ENCODE measurements around the gene TTLL11.
"Not testable (repeated sequence)": the region's sequence is repeated elsewhere in the genome, so short reads cannot be mapped to it uniquely, and the experiment has no call there.

TTLL11 gene

DNA sequence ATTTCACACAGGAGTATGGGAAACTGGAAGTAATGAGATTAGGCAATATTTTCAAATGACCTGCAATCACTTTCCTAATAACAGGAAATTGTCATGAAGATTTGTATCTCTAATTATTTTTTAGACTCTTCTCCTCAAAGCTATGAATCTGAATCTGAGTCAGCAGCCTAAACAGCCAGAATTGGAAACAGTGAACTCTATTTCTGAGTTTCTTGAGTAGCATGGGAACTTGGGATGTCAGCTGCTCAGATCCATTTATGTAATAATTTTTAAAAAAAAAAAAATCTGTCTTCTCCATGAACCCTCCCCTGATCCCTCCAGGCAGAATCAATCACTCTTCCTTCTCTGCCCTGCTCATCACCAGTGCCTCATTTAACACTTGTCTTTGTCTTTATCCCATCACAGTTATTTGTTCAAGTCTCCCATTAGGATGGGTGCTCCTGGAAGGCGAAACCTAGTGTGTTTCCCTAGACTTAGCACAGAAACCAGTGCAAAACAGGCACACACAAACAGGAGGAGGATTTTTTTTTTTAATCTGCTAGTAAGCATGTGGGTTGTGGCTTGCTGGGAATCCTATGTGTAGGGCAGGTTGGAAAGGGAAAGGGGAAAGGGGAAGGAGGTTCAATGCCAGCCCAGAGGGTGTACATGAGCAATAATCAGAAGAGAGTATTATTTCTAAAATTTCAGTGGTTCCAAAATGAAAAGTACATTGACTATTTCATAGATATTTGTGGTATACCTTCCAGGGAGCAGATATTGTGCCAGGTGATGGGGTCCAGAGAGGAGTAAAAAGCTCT lies 186.8 kb downstream of the TTLL11 start:
- DNase-seq (ENCODE audit: low read depth in 3 of 3): no peak

- no peak for DNase-seq (ENCODE audit: low read depth in 3 of 3)
Observed at GRCh38 chr9:121902461-121903135, 190.5 kb downstream of the TTLL11 start.

DNA sequence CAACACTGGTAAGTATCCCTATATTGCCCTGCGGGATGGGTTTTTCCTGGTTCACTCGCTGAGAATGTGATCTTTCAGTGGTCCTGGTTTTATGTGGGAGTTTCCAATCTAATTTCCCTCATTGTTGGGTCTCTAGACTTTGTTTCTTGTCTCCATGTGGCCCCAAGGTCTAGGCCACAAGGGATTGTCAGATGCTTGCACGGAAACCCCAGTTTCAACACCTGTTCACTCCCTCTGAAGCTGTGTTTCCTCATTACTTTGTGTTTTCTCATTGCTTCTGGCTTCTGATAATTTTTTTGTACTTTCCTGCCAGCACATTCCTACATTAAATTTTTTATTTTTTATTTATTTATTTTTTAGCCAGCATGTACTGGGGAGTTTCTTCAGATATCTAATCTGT lies 191.5 kb downstream of the TTLL11 start:
- DNase-seq (ENCODE audit: low read depth in 3 of 3): no peak

- DNase-seq (ENCODE audit: low read depth in 3 of 3): no peak
Observed at GRCh38 chr9:121900163-121900562, 192.9 kb downstream of the TTLL11 start.

- no peak for DNase-seq (ENCODE audit: low read depth in 3 of 3)
Observed at GRCh38 chr9:121898856-121899255, 194.3 kb downstream of the TTLL11 start.

DNA sequence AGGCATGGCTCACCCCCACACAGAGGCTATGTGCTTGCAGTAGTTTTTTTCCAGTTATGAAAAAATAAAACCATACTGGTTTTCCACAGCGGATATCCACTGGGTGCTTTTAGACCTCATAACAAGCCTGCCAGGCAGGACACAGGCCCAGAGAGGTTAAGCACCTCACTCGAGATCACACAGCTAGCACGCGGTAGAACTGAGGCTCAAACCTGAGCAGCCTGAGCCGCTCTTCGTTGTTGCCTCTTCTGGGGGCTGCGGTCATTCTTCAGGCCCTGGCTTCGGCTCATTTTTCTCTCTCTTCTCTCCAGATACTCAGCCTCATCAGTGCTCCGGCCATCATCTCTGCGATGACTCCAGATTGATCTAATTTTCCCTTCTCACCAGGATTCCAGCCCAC lies 196.0 kb downstream of the TTLL11 start:
- DNase-seq (ENCODE audit: low read depth in 3 of 3): no peak

DNA sequence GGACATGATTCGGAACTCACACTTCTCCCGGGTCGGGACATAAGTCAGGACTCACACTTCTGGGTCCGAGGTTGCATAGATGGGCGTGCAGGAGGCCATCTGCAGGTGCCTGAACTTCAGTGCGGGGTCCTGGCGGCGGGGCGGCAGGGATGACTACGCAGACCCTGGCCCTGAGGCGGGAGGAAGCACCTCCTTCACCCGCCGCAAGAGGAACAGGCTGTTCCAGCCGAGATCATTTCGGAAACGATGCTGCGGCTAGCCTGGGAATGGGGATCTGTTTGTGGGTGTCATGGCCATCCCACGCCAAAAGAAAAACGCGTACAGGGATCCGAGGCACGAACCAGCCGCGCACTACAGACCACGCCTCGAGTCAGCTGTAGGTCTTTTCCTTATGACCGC lies 196.6 kb downstream of the TTLL11 start:
- DNase-seq (ENCODE audit: low read depth in 3 of 3): no peak

GRCh38 chr9:121895818-121896544 lies 197.1 kb downstream of the TTLL11 start:
- DNase-seq (ENCODE audit: low read depth in 3 of 3): no peak

GRCh38 chr9:121895358-121895757 lies 197.8 kb downstream of the TTLL11 start:
- no peak for DNase-seq (ENCODE audit: low read depth in 3 of 3)

GRCh38 chr9:121894380-121894779 lies 198.7 kb downstream of the TTLL11 start:
- DNase-seq (ENCODE audit: low read depth in 3 of 3): not testable (repeated sequence)

DNA sequence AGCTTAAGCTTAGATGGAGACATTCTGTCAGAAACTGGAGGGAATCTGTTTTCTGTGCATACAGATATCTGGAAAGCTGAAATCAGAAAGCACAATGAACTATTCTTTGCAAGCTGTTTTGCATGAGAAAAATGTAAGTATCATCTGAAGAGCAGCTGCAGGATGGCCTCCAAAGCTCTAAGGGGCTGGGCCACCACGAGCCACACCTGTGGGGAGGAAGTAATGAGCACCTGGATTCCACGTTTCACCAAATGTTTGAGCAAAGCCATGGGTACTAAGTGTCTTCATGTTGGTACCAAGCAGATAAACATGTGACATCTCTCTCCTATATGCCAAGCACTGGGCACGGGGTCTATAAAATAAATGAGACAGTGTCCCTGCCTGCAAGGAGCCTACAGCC lies 199.3 kb downstream of the TTLL11 start:
- DNase-seq (ENCODE audit: low read depth in 3 of 3): no peak

DNA sequence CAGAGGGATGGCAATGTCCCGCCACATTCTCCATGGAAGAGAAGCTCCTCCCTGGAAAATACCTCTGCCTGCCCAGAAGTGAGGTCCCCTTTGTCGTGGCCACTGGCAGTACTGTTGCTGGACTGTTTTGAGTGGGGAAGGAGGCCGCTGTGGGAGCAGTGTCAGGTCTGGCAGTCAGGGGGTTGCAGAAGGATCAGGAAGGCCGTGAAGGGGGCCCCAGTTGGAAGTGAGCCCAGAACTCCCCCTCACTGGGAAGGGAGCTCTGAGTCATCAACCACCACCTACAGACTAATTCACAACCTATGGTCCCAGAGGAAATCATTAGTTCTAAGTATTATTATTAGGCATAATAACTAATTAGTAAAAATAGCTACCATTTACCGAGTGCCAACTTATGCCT lies 200.4 kb downstream of the TTLL11 start:
- DNase-seq (ENCODE audit: low read depth in 3 of 3): no peak

DNA sequence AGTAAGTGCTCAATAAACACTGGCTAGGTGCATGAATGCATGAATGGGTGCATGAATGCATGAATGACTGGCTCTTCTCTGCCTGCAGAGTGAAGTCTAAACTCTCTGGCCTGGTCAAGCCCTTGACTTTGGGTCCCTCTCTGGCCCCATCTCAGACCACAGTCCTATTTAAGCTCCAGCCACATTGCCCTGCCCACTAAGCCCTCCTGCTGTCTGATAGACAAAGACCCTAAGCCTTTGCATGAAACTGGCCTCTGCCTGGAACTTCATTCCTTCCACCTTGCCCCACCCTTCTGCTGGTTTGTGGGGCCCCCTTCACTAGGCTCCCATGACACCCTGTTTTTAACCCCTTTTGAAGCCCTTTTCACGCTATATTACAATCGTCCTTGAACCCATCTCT lies 202.4 kb downstream of the TTLL11 start:
- no peak for DNase-seq (ENCODE audit: low read depth in 3 of 3)

GRCh38 chr9:121889990-121890563 lies 203.0 kb downstream of the TTLL11 start:
- no peak for DNase-seq (ENCODE audit: low read depth in 3 of 3)

- no peak for DNase-seq (ENCODE audit: low read depth in 3 of 3)
Observed at GRCh38 chr9:121888438-121888775, 204.7 kb downstream of the TTLL11 start.

DNA sequence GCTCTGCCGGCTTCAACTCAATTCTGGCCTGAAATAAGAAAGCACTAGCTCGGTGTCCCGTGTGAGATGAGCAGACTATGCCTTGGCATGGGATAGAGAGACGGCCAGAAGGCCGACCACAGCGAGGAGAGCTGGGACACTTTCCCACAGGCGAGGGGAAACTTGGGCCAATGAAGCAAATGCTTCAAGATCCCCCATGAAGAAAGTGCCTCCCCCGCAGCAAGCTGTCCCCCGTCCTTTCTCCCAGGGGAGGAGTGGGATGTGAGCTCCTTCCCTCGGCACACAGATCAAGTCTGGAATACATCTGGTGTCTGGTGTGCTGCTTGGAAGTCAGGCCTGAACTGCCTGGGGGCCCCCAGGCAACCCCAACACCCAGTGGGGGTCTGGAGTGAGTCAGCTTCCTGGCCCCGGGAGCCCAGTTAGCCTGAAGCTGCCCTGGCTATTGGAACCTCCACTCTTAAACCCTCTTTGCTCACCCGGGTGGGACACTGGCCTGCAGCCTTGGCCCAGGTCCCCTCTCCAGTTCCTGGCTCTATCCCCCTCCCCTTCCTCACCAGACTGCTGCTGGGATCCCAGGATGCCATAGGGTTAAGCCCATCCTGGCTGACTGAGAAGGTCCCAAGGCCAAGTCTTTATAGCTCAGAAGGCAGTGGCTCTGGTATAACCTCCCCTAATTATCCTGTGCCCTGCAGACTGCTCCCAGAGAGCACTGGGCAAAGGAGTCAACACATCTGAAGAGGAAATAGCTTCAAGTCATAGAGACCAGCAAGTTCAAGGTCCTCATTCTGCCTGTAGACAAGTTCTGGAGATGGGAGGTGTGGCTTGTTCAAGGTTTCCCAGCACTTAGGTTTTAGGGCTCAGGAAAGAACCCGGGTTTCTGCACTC lies 205.3 kb downstream of the TTLL11 start:
- DNase-seq (ENCODE audit: low read depth in 3 of 3): no peak

DNA sequence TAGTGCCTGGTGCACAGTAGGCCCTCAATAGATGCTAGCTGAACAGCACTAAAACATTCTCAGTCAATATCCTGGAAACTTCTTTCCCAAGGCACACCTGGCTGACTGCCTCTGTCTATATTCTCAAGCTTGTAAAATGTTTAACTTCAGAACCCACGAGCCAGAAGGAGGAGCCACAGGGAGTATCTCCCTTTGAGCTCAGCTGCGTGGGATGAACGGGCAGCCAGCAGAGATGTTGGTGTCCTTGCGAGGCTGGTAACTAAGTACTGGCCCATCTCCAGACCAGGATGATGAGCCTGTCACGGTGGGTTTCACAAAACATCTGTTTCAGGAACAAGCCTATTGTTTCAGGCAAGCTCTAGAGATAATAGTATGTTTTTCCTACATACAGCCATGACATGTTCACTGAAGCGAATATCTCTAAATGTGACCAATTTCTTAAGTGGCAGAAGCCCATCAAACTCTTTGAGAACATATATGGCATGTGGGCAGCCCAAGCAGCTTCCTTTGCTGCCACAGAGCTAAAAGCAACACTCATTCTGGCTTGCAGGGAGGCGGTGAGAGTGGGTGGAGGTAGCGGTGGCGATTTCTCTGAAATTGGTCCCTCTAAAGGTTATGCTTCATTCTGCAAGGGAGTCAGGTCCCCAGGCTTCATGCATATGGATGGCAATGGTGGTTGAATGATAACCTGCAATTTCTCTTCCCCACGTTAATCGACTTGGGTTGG lies 206.2 kb downstream of the TTLL11 start:
- no peak for DNase-seq (ENCODE audit: low read depth in 3 of 3)

DNA sequence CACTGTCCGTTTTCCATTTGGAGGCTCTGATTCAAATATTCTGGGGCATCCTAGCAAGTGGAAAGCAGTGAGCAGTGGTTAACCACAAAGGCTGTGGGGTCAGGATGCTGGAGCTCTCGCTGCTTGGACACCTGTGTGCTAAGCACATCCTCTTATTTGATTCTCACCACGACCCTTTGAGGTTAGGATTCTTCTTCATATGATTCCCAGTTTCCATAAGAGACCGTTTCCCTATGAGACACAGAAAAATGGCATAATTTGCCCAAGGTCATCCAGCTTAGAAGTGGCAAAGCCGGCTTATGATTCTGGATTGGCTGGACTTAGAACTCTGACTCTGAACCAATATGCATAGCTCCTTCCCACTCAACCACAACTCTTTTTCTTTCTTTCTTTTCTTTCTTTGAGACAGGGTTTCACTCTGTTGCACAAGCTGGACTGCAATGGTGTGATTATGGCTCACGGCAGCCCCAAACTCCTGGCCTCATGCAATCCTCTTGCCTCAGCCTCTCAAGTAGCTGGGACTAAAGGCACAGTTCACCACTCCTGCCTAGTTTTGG lies 207.7 kb downstream of the TTLL11 start:
- DNase-seq (ENCODE audit: low read depth in 3 of 3): no peak

DNA sequence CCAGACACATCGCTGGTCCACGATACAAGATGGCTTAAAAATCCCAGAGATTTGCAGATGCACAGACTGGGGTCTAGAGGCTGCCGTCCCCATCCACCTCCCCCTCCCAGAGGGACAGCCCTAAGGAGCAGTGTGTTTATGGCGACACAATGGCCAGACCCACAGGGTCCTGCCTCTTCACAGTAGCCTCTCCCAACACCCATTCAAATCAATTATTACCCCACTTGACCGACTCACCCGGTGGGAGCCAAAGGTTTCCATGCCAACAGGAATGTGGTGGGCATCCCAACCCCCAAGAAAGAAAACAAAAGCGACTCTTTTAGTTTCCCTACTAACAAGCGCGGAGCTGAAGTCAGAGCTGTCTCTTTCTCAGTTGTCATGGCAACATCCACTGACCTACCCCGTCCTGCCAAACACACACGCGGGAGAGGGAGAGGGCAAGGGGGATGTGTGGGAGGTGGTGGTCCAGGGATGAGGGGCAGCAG lies 209.0 kb downstream of the TTLL11 start:
- no peak for DNase-seq (ENCODE audit: low read depth in 3 of 3)
